HG03175 (cell line): Measurements from ENCODE around the gene VWA3B.
"Not testable (repeated sequence)": the region's sequence is repeated elsewhere in the genome, so short reads cannot be mapped to it uniquely, and the experiment has no call there.

Experiments used
- ATAC-seq: cut with Tn5 transposase; IDR thresholded peaks from one replicate; pipeline ENCODE4 v1.9.1; 2021; ENCODE audit warnings: mild to moderate bottlenecking, moderate library complexity; ENCODE audit not compliant: unreplicated experiment

The VWA3B gene

GRCh38 chr2:98295721-98296414 is 208.9 kb downstream of the VWA3B start:
- ATAC-seq, result no peak

GRCh38 chr2:98296440-98296839 is 209.5 kb downstream of the VWA3B start:
- no peak for ATAC-seq

- ATAC-seq, result no peak
Measured at GRCh38 chr2:98297817-98298682, 211.1 kb downstream of the VWA3B start.

GRCh38 chr2:98298683-98299164 is 211.8 kb downstream of the VWA3B start:
- no peak for ATAC-seq

GRCh38 chr2:98299211-98299905 is 212.4 kb downstream of the VWA3B start:
- ATAC-seq, result no peak

- ATAC-seq, result no peak
Measured at GRCh38 chr2:98300141-98300874, 213.3 kb downstream of the VWA3B start.

GRCh38 chr2:98301469-98301868 is 214.5 kb downstream of the VWA3B start:
- no peak for ATAC-seq

GRCh38 chr2:98307131-98307696 is 220.2 kb downstream of the VWA3B start:
- ATAC-seq, result not testable (repeated sequence)

GRCh38 chr2:98308068-98308467 is 221.1 kb downstream of the VWA3B start:
- ATAC-seq, result no peak

GRCh38 chr2:98308532-98308931 is 221.6 kb downstream of the VWA3B start:
- no peak for ATAC-seq

- ATAC-seq, result no peak
Measured at GRCh38 chr2:98309580-98309979, 222.6 kb downstream of the VWA3B start.

- ATAC-seq, result no peak
Measured at GRCh38 chr2:98310010-98310409, 223.0 kb downstream of the VWA3B start.

- ATAC-seq, result no peak
Measured at GRCh38 chr2:98311090-98311489, 224.1 kb downstream of the VWA3B start.

GRCh38 chr2:98311771-98312545 is 225.0 kb downstream of the VWA3B start:
- no peak for ATAC-seq

- ATAC-seq, result no peak
Measured at GRCh38 chr2:98313492-98314250, 226.7 kb downstream of the VWA3B start.

- no peak for ATAC-seq
Measured at GRCh38 chr2:98314251-98314650, 227.3 kb downstream of the VWA3B start.

- no peak for ATAC-seq
Measured at GRCh38 chr2:98315957-98316356, 229.0 kb downstream of the VWA3B start.

GRCh38 chr2:98317214-98317613 is 230.2 kb downstream of the VWA3B start:
- no peak for ATAC-seq

GRCh38 chr2:98320171-98320570 is 233.2 kb downstream of the VWA3B start:
- not testable (repeated sequence) for ATAC-seq
